Mesenchymal stem cell (in vitro differentiated cells and primary cell): Measurements from ENCODE around the gene FAM168A.

Source experiments
- DNase-seq: peaks from one replicate; pipeline ENCODE4 v3.0.0-alpha.2; 2013
- H2AFZ ChIP-seq: one replicate; pipeline ENCODE4 v1.6.1; 2013; ENCODE audit warnings: low read depth, mild to moderate bottlenecking, control low read depth, inconsistent platforms, low read length, moderate library complexity
- H2AK5ac ChIP-seq: 2 replicates; pipeline ENCODE4 v1.6.1; 2013; ENCODE audit warnings: low read length, moderate library complexity, mild to moderate bottlenecking, inconsistent platforms; ENCODE audit not compliant: severe bottlenecking
- H2BK120ac ChIP-seq: one replicate; pipeline ENCODE4 v1.6.1; 2013; ENCODE audit warnings: low read depth, mild to moderate bottlenecking, inconsistent platforms, low read length, moderate library complexity
- H2BK12ac ChIP-seq, 2 experiments: one replicate each; pipeline ENCODE4 v1.6.1; 2013; ENCODE audit warnings: inconsistent platforms in 2 of 2, low read length in 2 of 2, mild to moderate bottlenecking in 2 of 2, moderate library complexity in 2 of 2, control low read depth in 1 of 2
- H2BK15ac ChIP-seq: one replicate; pipeline ENCODE4 v1.6.1; 2013; ENCODE audit warnings: mild to moderate bottlenecking, low read depth, inconsistent platforms; ENCODE audit not compliant: poor library complexity, severe bottlenecking
- H2BK5ac ChIP-seq: 2 replicates; pipeline ENCODE4 v1.6.1; 2013; ENCODE audit warnings: low read depth, mild to moderate bottlenecking, low read length, control low read depth, inconsistent platforms; ENCODE audit not compliant: poor library complexity, severe bottlenecking
- H3K14ac ChIP-seq, 2 experiments: one replicate each; pipeline ENCODE4 v1.6.1; 2013; ENCODE audit warnings: inconsistent platforms in 2 of 2, low read length in 2 of 2, control low read depth in 1 of 2, mild to moderate bottlenecking in 1 of 2, moderate library complexity in 1 of 2
- H3K18ac ChIP-seq, 2 experiments: one replicate each; pipeline ENCODE4 v1.6.1; 2013; ENCODE audit warnings: inconsistent platforms in 2 of 2, low read length in 2 of 2, control low read depth in 1 of 2, low read depth in 1 of 2, mild to moderate bottlenecking in 1 of 2
- H3K23ac ChIP-seq, 2 experiments: one replicate each; pipeline ENCODE4 v1.6.1; 2013; ENCODE audit warnings: inconsistent platforms in 2 of 2, low read length in 2 of 2, mild to moderate bottlenecking in 2 of 2, moderate library complexity in 2 of 2, control low read depth in 1 of 2
- H3K27ac ChIP-seq: 2 replicates; pipeline ENCODE4 v1.5.1; 2013; ENCODE audit warnings: mild to moderate bottlenecking, moderate library complexity, low read length, control low read depth, inconsistent platforms; ENCODE audit not compliant: poor library complexity, severe bottlenecking
- H3K27me3 ChIP-seq, 2 experiments: 2 replicates each; pipeline versions ENCODE4 v1.6.1 to v1.7.0; 2013; ENCODE audit warnings: low read length in 2 of 2, mild to moderate bottlenecking in 2 of 2, moderate library complexity in 2 of 2, control low read depth in 1 of 2, inconsistent platforms in 1 of 2; ENCODE audit not compliant: control insufficient read depth in 1 of 2, insufficient read depth in 1 of 2
- H3K36me3 ChIP-seq, 2 experiments: 2 replicates each; pipeline versions ENCODE4 v1.6.1 to v1.7.0; 2013; ENCODE audit warnings: low read length in 2 of 2, control low read depth in 1 of 2, inconsistent platforms in 1 of 2, low read depth in 1 of 2, mild to moderate bottlenecking in 1 of 2; ENCODE audit not compliant: insufficient read depth in 2 of 2, control insufficient read depth in 1 of 2
- H3K4ac ChIP-seq, 2 experiments: one replicate each; pipeline ENCODE4 v1.6.1; 2013; ENCODE audit warnings: inconsistent platforms in 2 of 2, low read length in 2 of 2, mild to moderate bottlenecking in 2 of 2, moderate library complexity in 2 of 2, control low read depth in 1 of 2, low read depth in 1 of 2
- H3K4me1 ChIP-seq: 2 replicates; pipeline ENCODE4 v1.6.1; 2013; ENCODE audit warnings: low read depth, low read length, control low read depth; ENCODE audit not compliant: control insufficient read depth, insufficient read depth
- H3K4me2 ChIP-seq: 2 replicates; pipeline ENCODE4 v1.6.1; 2013; ENCODE audit warnings: low read length, mild to moderate bottlenecking, inconsistent platforms; ENCODE audit not compliant: poor library complexity, severe bottlenecking
- H3K4me3 ChIP-seq, 2 experiments: 2 replicates each; pipeline versions ENCODE4 v1.5.1 to v1.7.0; 2013; ENCODE audit warnings: low read length in 2 of 2, mild to moderate bottlenecking in 2 of 2, control low read depth in 1 of 2, low read depth in 1 of 2; ENCODE audit not compliant: insufficient read depth in 1 of 2
- H3K79me1 ChIP-seq: replicated peaks from 2 replicates; pipeline ENCODE4 v1.6.1; 2013; ENCODE audit warnings: mild to moderate bottlenecking, control low read depth, low read length, inconsistent platforms; ENCODE audit not compliant: poor library complexity, severe bottlenecking
- H3K9ac ChIP-seq: 2 replicates; pipeline ENCODE4 v1.7.0; 2013; ENCODE audit warnings: mild to moderate bottlenecking, low read length, moderate library complexity
- H3K9me3 ChIP-seq: 2 replicates; pipeline ENCODE4 v1.7.0; 2013; ENCODE audit warnings: mild to moderate bottlenecking, low read length; ENCODE audit not compliant: control insufficient read depth
- H4K8ac ChIP-seq: one replicate; pipeline ENCODE4 v1.6.1; 2013; ENCODE audit warnings: inconsistent platforms, mild to moderate bottlenecking, low read length, moderate library complexity
- H4K91ac ChIP-seq: one replicate; pipeline ENCODE4 v1.6.1; 2013; ENCODE audit warnings: mild to moderate bottlenecking, low read length, inconsistent platforms
- WGBS: methylation state at CpG from one replicate; pipeline ENCODE4 v1.1.7; 2013; ENCODE audit warnings: mixed read lengths; 5-methylcytosine and 5-hydroxymethylcytosine counted together

FAM168A gene

DNA sequence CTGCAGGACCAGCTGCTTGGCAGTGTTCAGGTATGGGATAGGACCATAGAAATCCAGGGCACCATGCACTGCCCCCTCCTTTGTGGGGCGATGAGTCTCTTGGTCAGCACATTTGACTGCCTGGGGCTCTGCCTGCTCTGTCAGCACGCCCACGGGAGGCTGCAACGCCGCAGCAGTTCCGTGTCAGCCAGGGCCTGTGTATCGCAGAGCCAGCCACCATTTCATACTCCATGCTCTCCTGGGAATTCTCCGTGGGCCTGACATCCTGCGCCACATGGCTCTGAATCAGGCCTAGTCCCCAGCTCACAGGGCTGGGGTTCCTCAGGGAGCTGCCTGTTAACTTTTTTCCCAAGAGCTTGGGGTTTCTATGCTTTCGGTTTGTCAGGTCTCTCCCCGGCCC lies 238.6 kb downstream of the FAM168A start:
- no peak overlapping the region for H3K14ac ChIP-seq
- H2BK12ac ChIP-seq, result no peak overlapping the region
- H2BK15ac ChIP-seq, result no peak overlapping the region
- no peaks in the 10 kb centered on the region for H3K27me3 ChIP-seq
- no peaks in the 10 kb centered on the region for H3K4me1 ChIP-seq
- H2AFZ ChIP-seq, result no peak overlapping the region
- no peak overlapping the region for H4K91ac ChIP-seq
- H2BK120ac ChIP-seq, result no peak overlapping the region
- peaks cover 13% of the 10 kb centered on the region for H3K79me1 ChIP-seq
- no peak overlapping the region for H4K8ac ChIP-seq
- no peak for DNase-seq
- H2BK5ac ChIP-seq, result no peak overlapping the region
- H3K27ac ChIP-seq, result no peak overlapping the region
- H2AK5ac ChIP-seq, result no peak overlapping the region
- peak overlapping the region; percentile 85 for H3K9ac ChIP-seq
- peak overlapping the region in 1 of 2 experiments; percentile 56 for H3K4me3 ChIP-seq
- H3K4ac ChIP-seq, result no peak overlapping the region
- no peak overlapping the region for H3K18ac ChIP-seq
- WGBS, result 90% methylated on average over 11 of the region's 11 CpGs
- H3K36me3 ChIP-seq, result peaks cover 85 to 92% of the 10 kb centered on the region in 2 experiments
- H3K9me3 ChIP-seq, result no peaks in the 10 kb centered on the region
- no peak overlapping the region for H3K4me2 ChIP-seq
- H3K23ac ChIP-seq, result peak overlapping the region in 1 of 2 experiments; percentile 14

GRCh38 chr11:73358071-73358470 lies 239.8 kb downstream of the FAM168A start:
- H3K4me3 ChIP-seq, result no peak overlapping the region

GRCh38 chr11:73356979-73357860 lies 240.7 kb downstream of the FAM168A start:
- Histone ChIP-seq H3K18ac (no peak overlapping the region), H3K23ac (no peak overlapping the region), H2BK120ac (no peak overlapping the region), H2BK12ac (no peak overlapping the region), H4K91ac (no peak overlapping the region), H3K4ac (no peak overlapping the region), H4K8ac (no peak overlapping the region), H2AK5ac (no peak overlapping the region), H3K36me3 (peaks cover 76 to 84% of the 10 kb centered on the region in 2 experiments), H2AFZ (no peak overlapping the region), H3K14ac (no peak overlapping the region), H3K79me1 (peaks cover 22% of the 10 kb centered on the region), H3K4me1 (no peaks in the 10 kb centered on the region), H2BK5ac (no peak overlapping the region), H3K4me3 (no peak overlapping the region), H3K27ac (no peak overlapping the region), H2BK15ac (no peak overlapping the region), H3K27me3 (no peaks in the 10 kb centered on the region), H3K9me3 (no peaks in the 10 kb centered on the region), H3K4me2 (no peak overlapping the region), H3K9ac (no peak overlapping the region)
- WGBS, result 98% methylated on average over 22 of the region's 22 CpGs
- no peak for DNase-seq

More at GRCh38 chr11:73358071-73358470, 239.8 kb downstream of the FAM168A start:
- Histone ChIP-seq H2BK120ac (no peak overlapping the region), H3K4me1 (no peaks in the 10 kb centered on the region), H2BK5ac (no peak overlapping the region), H2BK12ac (no peak overlapping the region), H3K36me3 (peaks cover 79 to 86% of the 10 kb centered on the region in 2 experiments), H3K23ac (no peak overlapping the region), H3K27ac (no peak overlapping the region), H2AFZ (no peak overlapping the region), H4K91ac (no peak overlapping the region), H4K8ac (no peak overlapping the region), H2BK15ac (no peak overlapping the region), H3K14ac (no peak overlapping the region), H3K4ac (no peak overlapping the region), H3K9ac (no peak overlapping the region), H3K18ac (no peak overlapping the region), H3K4me2 (no peak overlapping the region), H2AK5ac (no peak overlapping the region), H3K79me1 (peaks cover 16% of the 10 kb centered on the region), H3K27me3 (no peaks in the 10 kb centered on the region), H3K9me3 (no peaks in the 10 kb centered on the region)
- DNase-seq, result no peak
- WGBS, result 92% methylated on average over 4 of the region's 5 CpGs

GRCh38 chr11:73355109-73355508 lies 242.8 kb downstream of the FAM168A start:
- Histone ChIP-seq H3K23ac (no peak overlapping the region), H3K27me3 (no peaks in the 10 kb centered on the region), H3K4me2 (no peak overlapping the region), H4K8ac (no peak overlapping the region), H2AK5ac (no peak overlapping the region), H3K9ac (no peak overlapping the region), H3K4me1 (no peaks in the 10 kb centered on the region), H3K14ac (no peak overlapping the region), H4K91ac (no peak overlapping the region), H3K18ac (no peak overlapping the region), H3K4ac (no peak overlapping the region), H2BK5ac (no peak overlapping the region), H3K27ac (no peak overlapping the region), H2BK15ac (no peak overlapping the region), H3K36me3 (peaks cover 63 to 70% of the 10 kb centered on the region in 2 experiments), H2BK120ac (no peak overlapping the region), H2AFZ (no peak overlapping the region), H3K4me3 (no peak overlapping the region), H3K79me1 (peaks cover 25% of the 10 kb centered on the region), H3K9me3 (no peaks in the 10 kb centered on the region), H2BK12ac (no peak overlapping the region)
- no peak for DNase-seq
- WGBS, result 100% methylated on average over 3 of the region's 4 CpGs
